ENCODE measurements around the gene PSTPIP2. TPM values are rescaled to one million over a fixed set of nuclear protein-coding genes. Genes with fewer than 3 reads are reported as not detected.
"Not testable (repeated sequence)": the region's sequence is repeated elsewhere in the genome, so short reads cannot be mapped to it uniquely, and the experiment has no call there.

PSTPIP2 gene
- total RNA-seq, 2 experiments from 2014 or later = 21.6 to 22.0 TPM

GRCh38 chr18:45997700-45998151, 74.3 kb downstream of the PSTPIP2 start:
- Mint-ChIP-seq H3K4me3 (peak overlapping the region; percentile 44), H3K4me1 (peaks cover 37% of the 10 kb centered on the region), H3K9me3 (peaks cover 17% of the 10 kb centered on the region), H3K27me3 (no peaks in the 10 kb centered on the region), H3K27ac (peak overlapping the region; percentile 90), H3K36me3 (peaks cover 63% of the 10 kb centered on the region)
- DNase-seq = peak; percentile 34

DNA sequence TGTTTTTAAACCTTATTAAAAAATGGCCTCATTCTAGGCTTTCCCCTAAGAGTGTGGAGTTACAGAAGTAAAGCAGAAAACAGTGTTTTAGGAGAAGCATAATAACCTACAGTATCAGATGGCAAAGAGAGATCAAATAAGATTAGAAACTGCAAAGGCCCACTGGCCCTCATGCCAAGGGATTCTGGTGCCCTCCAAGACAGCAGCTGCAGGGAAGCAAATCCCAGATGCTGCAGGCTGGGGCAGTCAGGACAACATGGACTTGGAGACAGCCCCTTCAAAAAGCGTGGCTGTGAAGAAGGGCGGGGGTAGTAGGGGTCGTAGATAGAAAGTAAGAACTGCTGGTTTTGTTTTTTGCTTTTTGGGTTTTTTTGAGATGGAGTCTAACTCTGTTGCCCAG, 76.6 kb downstream of the PSTPIP2 start:
- Mint-ChIP-seq H3K4me1 (peaks cover 25% of the 10 kb centered on the region), H3K36me3 (peaks cover 47% of the 10 kb centered on the region), H3K9me3 (peaks cover 3% of the 10 kb centered on the region)

GRCh38 chr18:45993438-45993837, 78.6 kb downstream of the PSTPIP2 start:
- peaks cover 14% of the 10 kb centered on the region for H3K4me1 Mint-ChIP-seq
- H3K9me3 Mint-ChIP-seq = peaks cover 3% of the 10 kb centered on the region
- no peak overlapping the region for H3K4me3 Mint-ChIP-seq
- H3K36me3 Mint-ChIP-seq = peaks cover 37% of the 10 kb centered on the region
- no peaks in the 10 kb centered on the region for H3K27me3 Mint-ChIP-seq
- no peak overlapping the region for H3K27ac Mint-ChIP-seq
- DNase-seq = no peak

More for the DNA sequence above, 76.6 kb downstream of the PSTPIP2 start:
- Mint-ChIP-seq H3K4me3 (no peak overlapping the region), H3K27me3 (no peaks in the 10 kb centered on the region), H3K27ac (peak overlapping the region; percentile 26)
- DNase-seq = no peak

DNA sequence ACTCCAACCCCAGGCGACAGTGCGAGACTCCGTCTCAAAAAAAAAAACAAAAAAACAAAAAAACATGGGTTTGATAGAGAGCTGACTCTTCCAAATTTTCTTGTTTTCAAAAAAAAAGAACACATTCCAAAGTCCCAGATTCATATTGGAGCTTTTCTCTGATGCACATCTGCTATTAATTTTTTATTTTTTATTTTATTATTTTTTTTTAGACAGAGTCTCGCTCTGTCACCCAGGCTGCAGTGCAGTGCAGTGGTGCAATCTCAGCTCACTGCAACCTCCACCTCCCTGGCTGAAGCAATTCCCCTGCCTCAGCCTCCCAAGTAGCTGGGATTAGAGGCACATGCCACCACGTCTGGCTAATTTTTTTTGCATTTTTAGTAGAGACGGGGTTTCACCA, 79.5 kb downstream of the PSTPIP2 start:
- H3K4me1 Mint-ChIP-seq, H3K27ac Mint-ChIP-seq, H3K4me3 Mint-ChIP-seq, H3K27me3 Mint-ChIP-seq, DNase-seq, H3K9me3 Mint-ChIP-seq: not testable (repeated sequence)
- peaks cover 31% of the 10 kb centered on the region for H3K36me3 Mint-ChIP-seq

DNA sequence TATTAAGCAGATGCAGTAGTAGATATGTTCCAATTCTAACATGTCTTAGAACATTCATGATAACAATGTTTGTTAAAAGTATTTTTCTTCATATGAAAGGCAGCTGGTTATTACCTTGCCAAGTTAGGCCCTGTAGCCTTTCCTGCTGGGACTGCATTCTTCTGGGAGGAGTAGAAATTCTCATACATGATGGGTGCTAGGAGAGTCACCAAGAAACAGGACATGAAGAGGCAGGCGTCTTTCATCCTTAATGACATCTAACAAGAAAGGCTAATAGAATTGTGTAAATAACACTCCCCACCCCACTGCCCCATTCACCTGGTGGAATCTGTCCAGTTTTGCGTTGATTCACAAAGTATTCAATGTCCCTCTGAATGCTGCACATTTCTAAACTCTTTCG, 80.3 kb downstream of the PSTPIP2 start:
- Mint-ChIP-seq H3K27me3 (no peaks in the 10 kb centered on the region), H3K27ac (no peak overlapping the region), H3K4me3 (no peak overlapping the region), H3K4me1 (peaks cover 2% of the 10 kb centered on the region), H3K36me3 (peaks cover 26% of the 10 kb centered on the region), H3K9me3 (no peaks in the 10 kb centered on the region)
- DNase-seq = no peak

DNA sequence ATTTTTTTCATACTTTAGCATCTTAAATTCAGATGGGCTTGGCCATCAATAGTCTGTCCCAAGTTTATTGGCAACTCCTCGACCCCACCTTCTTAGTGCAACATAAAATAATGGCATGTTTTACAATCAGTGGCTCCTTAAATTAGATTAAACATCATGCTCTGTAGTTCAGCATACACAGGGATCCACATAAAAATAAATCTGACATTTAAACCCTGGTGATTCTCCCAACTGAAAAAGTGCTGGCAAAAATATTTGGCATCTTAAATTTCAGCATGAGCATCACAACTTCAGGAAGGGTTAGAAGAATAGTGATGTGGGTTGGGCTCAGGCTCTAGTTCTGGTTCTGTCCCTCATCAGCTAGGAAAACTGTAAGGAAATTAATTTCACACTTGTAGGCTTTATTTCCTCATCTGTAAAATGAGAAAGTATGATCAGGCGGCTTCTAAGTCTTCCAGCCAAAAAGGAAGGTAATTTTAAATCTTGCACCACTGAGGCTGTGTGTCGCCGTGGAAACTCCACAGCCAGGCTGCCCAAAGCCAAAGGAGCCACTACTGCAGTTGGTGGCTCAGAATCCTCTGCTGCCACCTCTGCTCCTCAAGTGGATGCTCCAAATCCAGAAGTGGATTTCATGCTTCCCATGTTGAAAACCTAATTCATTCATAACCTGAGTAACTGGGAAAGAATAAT, 87.4 kb downstream of the PSTPIP2 start:
- Mint-ChIP-seq H3K4me3 (no peak overlapping the region), H3K27me3 (no peaks in the 10 kb centered on the region), H3K27ac (no peak overlapping the region), H3K4me1 (peaks cover 3% of the 10 kb centered on the region), H3K36me3 (peaks cover 7% of the 10 kb centered on the region), H3K9me3 (no peaks in the 10 kb centered on the region)
- no peak for DNase-seq

DNA sequence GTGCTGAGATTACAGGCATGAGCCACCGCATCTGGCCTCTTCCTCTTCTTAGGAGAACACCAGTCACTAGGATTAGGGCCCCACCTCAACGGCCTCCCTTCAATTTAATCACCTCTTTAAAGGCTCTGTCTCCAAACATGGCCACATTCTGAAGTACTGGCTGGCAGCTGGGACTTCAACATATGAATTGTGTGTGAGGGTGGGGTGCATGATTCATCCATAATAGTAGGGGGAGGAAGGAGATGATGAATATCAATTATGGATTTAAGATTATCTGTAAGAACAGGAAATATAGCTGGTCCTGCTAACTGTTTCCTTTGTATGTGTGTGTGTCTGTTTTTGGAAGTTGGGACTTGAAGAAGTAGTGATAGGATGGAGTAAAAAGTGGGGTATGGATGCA, 90.2 kb downstream of the PSTPIP2 start:
- no peaks in the 10 kb centered on the region for H3K27me3 Mint-ChIP-seq
- no peaks in the 10 kb centered on the region for H3K9me3 Mint-ChIP-seq
- no peak for DNase-seq
- H3K36me3 Mint-ChIP-seq = no peaks in the 10 kb centered on the region
- no peak overlapping the region for H3K4me3 Mint-ChIP-seq
- no peak overlapping the region for H3K27ac Mint-ChIP-seq
- peaks cover 3% of the 10 kb centered on the region for H3K4me1 Mint-ChIP-seq

- Mint-ChIP-seq H3K4me1 (peaks cover 3% of the 10 kb centered on the region), H3K27ac (no peak overlapping the region), H3K4me3 (no peak overlapping the region), H3K36me3 (no peaks in the 10 kb centered on the region), H3K27me3 (no peaks in the 10 kb centered on the region), H3K9me3 (no peaks in the 10 kb centered on the region)
- DNase-seq = no peak
Observed at GRCh38 chr18:45980229-45980628, 91.8 kb downstream of the PSTPIP2 start.

DNA sequence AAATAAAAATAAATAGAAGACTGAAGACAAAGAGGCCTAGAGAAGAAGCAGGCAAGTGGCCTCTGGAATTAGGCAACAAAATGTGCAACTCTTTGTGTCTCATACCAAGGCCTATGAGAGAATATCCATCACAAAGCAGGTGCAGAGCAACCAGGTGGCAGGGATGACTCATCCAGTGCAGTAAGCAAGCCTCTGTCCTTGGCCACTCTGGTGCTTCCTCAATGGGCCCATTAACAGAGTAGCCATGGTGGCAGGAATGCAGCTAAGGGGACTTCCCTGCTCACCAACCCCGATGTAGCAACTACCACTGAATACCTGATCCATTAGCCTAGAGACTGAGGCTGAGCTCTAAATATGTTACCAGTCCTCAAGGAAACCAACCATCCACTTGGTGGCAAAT, 94.0 kb downstream of the PSTPIP2 start:
- DNase-seq = no peak
- no peaks in the 10 kb centered on the region for H3K36me3 Mint-ChIP-seq
- H3K9me3 Mint-ChIP-seq = no peaks in the 10 kb centered on the region
- no peak overlapping the region for H3K27ac Mint-ChIP-seq
- no peak overlapping the region for H3K4me3 Mint-ChIP-seq
- no peaks in the 10 kb centered on the region for H3K27me3 Mint-ChIP-seq
- peaks cover 10% of the 10 kb centered on the region for H3K4me1 Mint-ChIP-seq

- no peaks in the 10 kb centered on the region for H3K36me3 Mint-ChIP-seq
- no peak overlapping the region for H3K4me3 Mint-ChIP-seq
- H3K27ac Mint-ChIP-seq = no peak overlapping the region
- DNase-seq = no peak
- H3K4me1 Mint-ChIP-seq = peaks cover 8% of the 10 kb centered on the region
- no peaks in the 10 kb centered on the region for H3K9me3 Mint-ChIP-seq
- H3K27me3 Mint-ChIP-seq = no peaks in the 10 kb centered on the region
Observed at GRCh38 chr18:45976974-45977373, 95.1 kb downstream of the PSTPIP2 start.

- Mint-ChIP-seq H3K4me1 (peaks cover 8% of the 10 kb centered on the region), H3K4me3 (no peak overlapping the region), H3K27me3 (no peaks in the 10 kb centered on the region), H3K9me3 (no peaks in the 10 kb centered on the region), H3K36me3 (no peaks in the 10 kb centered on the region), H3K27ac (no peak overlapping the region)
- DNase-seq = no peak
Observed at GRCh38 chr18:45976566-45976965, 95.5 kb downstream of the PSTPIP2 start.

DNA sequence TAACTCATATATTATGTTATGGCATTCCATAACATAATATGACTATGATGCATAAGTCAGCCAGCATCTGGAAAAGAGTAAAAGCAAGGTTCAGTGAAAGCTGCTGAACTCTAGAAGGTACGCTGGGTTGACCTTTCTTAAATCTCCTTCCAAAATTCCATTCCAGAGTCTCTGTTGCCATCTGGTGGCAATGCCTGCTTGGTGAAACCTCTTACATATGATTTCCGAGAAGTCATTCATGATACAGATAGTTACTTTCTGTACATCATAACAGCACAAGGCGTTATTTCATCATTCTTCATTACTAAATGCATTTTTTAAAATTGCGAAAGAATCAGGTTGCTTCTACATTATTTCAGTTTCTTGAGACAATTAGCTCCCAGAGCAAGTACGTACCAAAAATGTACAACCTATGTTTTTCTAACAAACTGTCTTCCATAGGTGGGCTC, 97.9 kb downstream of the PSTPIP2 start:
- Mint-ChIP-seq H3K27me3 (no peaks in the 10 kb centered on the region), H3K36me3 (no peaks in the 10 kb centered on the region), H3K4me1 (peaks cover 8% of the 10 kb centered on the region), H3K4me3 (no peak overlapping the region), H3K27ac (peak overlapping the region; percentile 88), H3K9me3 (no peaks in the 10 kb centered on the region)
- DNase-seq = peak; percentile 66

- Mint-ChIP-seq H3K9me3 (no peaks in the 10 kb centered on the region), H3K4me1 (peaks cover 32% of the 10 kb centered on the region), H3K27me3 (no peaks in the 10 kb centered on the region), H3K36me3 (peaks cover 9% of the 10 kb centered on the region), H3K4me3 (peak within 1 kb of the TSS; percentile 97), H3K27ac (peak within 1 kb of the TSS; percentile 90)
- peak; percentile 94 for DNase-seq
Observed at GRCh38 chr18:45967007-45967706, 104.9 kb downstream of the PSTPIP2 start, which contains the start of gene EPG5. TSS of gene EPG5 (minus strand) at chr18:45967329. CDS start at chr18:45967239, 90 bp downstream.

DNA sequence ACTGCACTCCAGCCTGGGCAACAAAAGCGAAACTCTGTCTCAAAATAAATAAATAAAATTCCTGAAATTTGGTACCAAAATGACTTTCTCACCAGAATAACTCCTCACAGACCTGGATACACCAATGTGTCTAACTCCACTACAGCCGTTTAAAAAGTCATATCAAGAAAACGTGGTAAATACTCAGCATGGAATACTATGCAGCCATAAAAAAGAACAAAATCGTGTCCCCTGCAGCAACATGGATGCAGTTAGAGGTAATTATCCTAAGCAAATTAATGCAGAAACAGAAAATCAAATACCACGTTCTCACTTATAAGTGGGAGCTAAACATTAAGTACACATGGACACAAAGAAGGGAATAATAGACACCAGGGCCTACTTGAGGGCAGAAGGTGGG, 107.1 kb downstream of the PSTPIP2 start:
- not testable (repeated sequence) for DNase-seq, H3K9me3 Mint-ChIP-seq

GRCh38 chr18:45962866-45963265, 109.2 kb downstream of the PSTPIP2 start:
- Mint-ChIP-seq H3K4me3 (peak overlapping the region; percentile 23), H3K27ac (peak overlapping the region; percentile 85), H3K4me1 (peaks cover 53% of the 10 kb centered on the region), H3K9me3 (no peaks in the 10 kb centered on the region), H3K36me3 (peaks cover 17% of the 10 kb centered on the region), H3K27me3 (no peaks in the 10 kb centered on the region)
- no peak for DNase-seq

More for the DNA sequence above, 107.1 kb downstream of the PSTPIP2 start:
- H3K27ac Mint-ChIP-seq, H3K27me3 Mint-ChIP-seq: not testable (repeated sequence)
- peak overlapping the region; percentile 60 for H3K4me3 Mint-ChIP-seq
- peaks cover 48% of the 10 kb centered on the region for H3K4me1 Mint-ChIP-seq
- H3K36me3 Mint-ChIP-seq = peaks cover 17% of the 10 kb centered on the region

Data from activated naive CD8-positive, alpha-beta T cell treated with anti-CD3 and anti-CD28 coated beads for 36 hours (primary cell).